Mammary epithelial cell (primary cell): Measurements from ENCODE around the gene FN3K.

Experiments
- EZH2 ChIP-seq: IDR thresholded peaks from 2 replicates; pipeline ENCODE4 v1.6.1; 2012; ENCODE audit warnings: low read length, inconsistent platforms, borderline replicate concordance
- TF ChIP-seq, protein P1 (sequence below), 2 donors: IDR thresholded peaks in 1 of 2; conservative IDR thresholded peaks in 1 of 2; 2 replicates each; pipeline ENCODE4 v1.5.1; 2011 to 2012; ENCODE audit warnings: inconsistent platforms in 2 of 2, low read length in 2 of 2, mild to moderate bottlenecking in 2 of 2, control low read depth in 1 of 2, low read depth in 1 of 2; ENCODE audit not compliant: insufficient read depth in 1 of 2; ENCODE audit errors: extremely low read depth in 1 of 2

DNA sequence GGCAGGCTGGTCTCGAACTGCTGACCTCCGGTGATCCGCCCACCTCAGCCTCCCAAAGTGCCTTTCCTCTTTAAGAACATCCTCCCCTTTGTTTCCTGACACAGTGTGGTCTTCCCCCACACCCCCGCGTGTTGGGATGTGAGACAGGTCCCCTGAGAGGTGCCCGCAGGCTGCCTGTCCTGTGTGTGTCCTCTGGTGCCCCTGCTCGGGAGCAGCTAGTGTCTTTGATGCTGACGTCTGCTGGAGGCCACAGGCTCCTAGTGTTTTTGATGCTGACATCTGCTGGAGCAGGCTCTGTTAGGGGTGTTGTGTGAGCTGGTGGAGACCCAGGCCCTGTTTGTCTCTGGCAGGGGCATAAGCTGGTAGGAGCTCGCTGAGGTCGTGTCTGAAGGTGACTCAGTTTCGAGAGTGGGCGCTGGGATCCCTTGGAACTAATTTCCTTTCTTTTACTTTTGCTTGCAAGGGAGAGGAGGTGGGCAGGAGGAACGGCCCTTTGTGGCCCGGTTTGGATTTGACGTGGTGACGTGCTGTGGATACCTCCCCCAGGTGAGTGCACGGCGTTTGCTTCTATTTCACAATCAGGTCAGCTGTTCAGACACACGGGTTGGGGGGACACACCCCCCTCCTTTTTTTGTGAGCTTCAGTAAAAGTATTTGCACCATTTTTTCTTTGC is 12.9 kb upstream of the FN3K start:
- TF ChIP-seq, protein P1, sequence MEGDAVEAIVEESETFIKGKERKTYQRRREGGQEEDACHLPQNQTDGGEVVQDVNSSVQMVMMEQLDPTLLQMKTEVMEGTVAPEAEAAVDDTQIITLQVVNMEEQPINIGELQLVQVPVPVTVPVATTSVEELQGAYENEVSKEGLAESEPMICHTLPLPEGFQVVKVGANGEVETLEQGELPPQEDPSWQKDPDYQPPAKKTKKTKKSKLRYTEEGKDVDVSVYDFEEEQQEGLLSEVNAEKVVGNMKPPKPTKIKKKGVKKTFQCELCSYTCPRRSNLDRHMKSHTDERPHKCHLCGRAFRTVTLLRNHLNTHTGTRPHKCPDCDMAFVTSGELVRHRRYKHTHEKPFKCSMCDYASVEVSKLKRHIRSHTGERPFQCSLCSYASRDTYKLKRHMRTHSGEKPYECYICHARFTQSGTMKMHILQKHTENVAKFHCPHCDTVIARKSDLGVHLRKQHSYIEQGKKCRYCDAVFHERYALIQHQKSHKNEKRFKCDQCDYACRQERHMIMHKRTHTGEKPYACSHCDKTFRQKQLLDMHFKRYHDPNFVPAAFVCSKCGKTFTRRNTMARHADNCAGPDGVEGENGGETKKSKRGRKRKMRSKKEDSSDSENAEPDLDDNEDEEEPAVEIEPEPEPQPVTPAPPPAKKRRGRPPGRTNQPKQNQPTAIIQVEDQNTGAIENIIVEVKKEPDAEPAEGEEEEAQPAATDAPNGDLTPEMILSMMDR (conservative IDR thresholded peaks at IDR 0.05 in 1 of 2, IDR thresholded peaks at IDR 0.05 in 1 of 2; ENCODE audit: extremely low read depth in 1 of 2, insufficient read depth in 1 of 2, low read depth in 1 of 2, low read length in 2 of 2), result no peak
- no peak for TF ChIP-seq EZH2
